CD4-positive, alpha-beta T cell (primary cell): ENCODE measurements around the gene NME4. TPM values are rescaled to one million over a fixed set of nuclear protein-coding genes. Genes with fewer than 3 reads are reported as not detected.

ENCODE experiments used
- ATAC-seq: fragments of 200-7000 bp; cut with Tn5 transposase; one replicate; pipeline ENCODE4 v1.10.0; 2022; ENCODE audit warnings: mild to moderate bottlenecking; ENCODE audit not compliant: poor library complexity
- CTCF ChIA-PET: fragments of 350-600 bp; sonication (Branson Sonifier 250); formaldehyde crosslinking; loops from one replicate; lab custom pipeline; 2021; ENCODE audit warnings: antibody characterized with exemption, inconsistent platforms; lab: Charles Lee
- POLR2A ChIA-PET: fragments of 350-600 bp; sonication (Branson Sonifier 250); formaldehyde crosslinking; loops from one replicate; lab custom pipeline; 2021; ENCODE audit warnings: antibody characterized with exemption, inconsistent platforms; lab: Charles Lee
- DNase-seq, 14 experiments: peaks; one replicate each; pipeline ENCODE4 v3.0.0-alpha.2; 2013 to 2020; ENCODE audit warnings: mixed read lengths in 2 of 14
- H3K27ac ChIP-seq, 2 donors: one replicate each; pipeline versions ENCODE4 v1.5.1 to v1.7.0; 2013; ENCODE audit warnings: low read length in 2 of 2, low read depth in 1 of 2, mild to moderate bottlenecking in 1 of 2
- H3K27me3 ChIP-seq, 2 experiments: 1 replicate in 1 of 2; 2 replicates in 1 of 2; pipeline versions ENCODE4 v1.6.1 to v1.7.0; 2013; ENCODE audit warnings: low read length in 2 of 2, control low read depth in 1 of 2, mild to moderate bottlenecking in 1 of 2, moderate library complexity in 1 of 2; ENCODE audit not compliant: insufficient read depth in 2 of 2, control insufficient read depth in 1 of 2
- H3K36me3 ChIP-seq: one replicate; pipeline ENCODE4 v1.6.1; 2013; ENCODE audit warnings: low read length, control low read depth; ENCODE audit not compliant: insufficient read depth
- H3K4me1 ChIP-seq: one replicate; pipeline ENCODE4 v1.6.1; 2013; ENCODE audit warnings: low read length, control low read depth; ENCODE audit not compliant: insufficient read depth
- H3K4me3 ChIP-seq: one replicate; pipeline ENCODE4 v1.5.1; 2013; ENCODE audit warnings: mild to moderate bottlenecking, low read length, moderate library complexity
- H3K9me3 ChIP-seq, 2 experiments: 1 replicate in 1 of 2; 2 replicates in 1 of 2; pipeline versions ENCODE4 v1.6.1 to v1.7.0; 2013; ENCODE audit warnings: low read length in 2 of 2, mild to moderate bottlenecking in 2 of 2, control low read depth in 1 of 2, moderate library complexity in 1 of 2; ENCODE audit not compliant: control insufficient read depth in 1 of 2, insufficient read depth in 1 of 2
- H3K27ac Mint-ChIP-seq: one replicate; pipeline ENCODE4 v1.8.0; 2020; ENCODE audit warnings: mixed read lengths
- H3K27me3 Mint-ChIP-seq: one replicate; pipeline ENCODE4 v1.8.0; 2021; ENCODE audit warnings: mixed read lengths
- H3K36me3 Mint-ChIP-seq: one replicate; pipeline ENCODE4 v1.8.0; 2021; ENCODE audit warnings: low read depth, mixed read lengths
- H3K4me1 Mint-ChIP-seq: one replicate; pipeline ENCODE4 v1.8.0; 2021; ENCODE audit warnings: low read depth, mixed read lengths
- H3K4me3 Mint-ChIP-seq: one replicate; pipeline ENCODE4 v1.8.0; 2020; ENCODE audit warnings: mild to moderate bottlenecking, mixed read lengths
- H3K9me3 Mint-ChIP-seq: one replicate; pipeline ENCODE4 v1.8.0; 2020; ENCODE audit warnings: mixed read lengths
- intact Hi-C, 2 experiments: fragments of 100-400 bp; cut with DNase I in 1 of 2; cut with micrococcal nuclease in 1 of 2; formaldehyde crosslinking; loops; one replicate each; pipeline versions ENCODE4 v1.15.1 to v1.9.0; 2023 to 2025; cut with DNase I, micrococcal nuclease
- total RNA-seq, 174 experiments: library from RNA in 2 of 174; stranded (reverse) in 2 of 174; gene quantifications; one replicate each; pipeline ENCODE4 v1.2.3 and lab custom pipeline; 2021 to 2026
- TF ChIP-seq, protein P1 (sequence below): fragments of 200-600 bp; IDR thresholded peaks from one replicate; pipeline ENCODE4 v1.8.0; 2022; ENCODE audit warnings: antibody characterized with exemption, mild to moderate bottlenecking

The NME4 gene
- total RNA-seq, 2 experiments from 2014 or later: 31.2 to 32.6 TPM

DNA sequence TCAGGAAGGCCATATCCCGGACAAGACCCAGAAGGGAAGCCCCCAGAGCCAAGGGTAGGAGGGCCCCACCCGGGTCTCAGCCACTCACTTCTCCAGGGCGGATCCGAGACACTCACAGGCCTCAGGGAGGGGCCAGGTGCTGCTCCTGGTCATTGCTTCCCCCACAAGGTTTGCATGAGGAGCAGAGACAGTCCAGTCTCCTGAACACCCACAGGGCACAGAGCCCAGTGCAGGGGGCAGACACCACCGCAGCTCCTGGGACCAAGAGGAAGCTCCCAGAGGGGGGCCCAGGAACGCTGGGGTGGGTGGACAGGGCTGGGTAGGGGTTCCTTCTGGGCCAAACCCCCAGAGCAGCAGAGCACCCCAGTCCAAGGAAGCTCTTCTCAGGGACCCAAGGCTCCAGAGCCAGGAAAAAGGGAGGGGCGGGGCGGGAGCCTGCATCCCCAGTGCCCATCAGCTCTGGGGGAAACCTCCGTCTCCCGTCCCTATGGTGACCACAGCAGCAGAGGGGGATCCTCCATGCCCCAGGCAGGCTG is 26.0 kb upstream of the NME4 start:
- ATAC-seq: no peak
- peak overlapping the region; percentile 83 for H3K27ac Mint-ChIP-seq
- no peaks in the 10 kb centered on the region for H3K27me3 Mint-ChIP-seq
- peak overlapping the region; percentile 23 to 60 for H3K27ac ChIP-seq
- peak overlapping the region; percentile 30 for H3K4me3 ChIP-seq
- H3K9me3 Mint-ChIP-seq: no peaks in the 10 kb centered on the region
- intact Hi-C loops: loop anchor here in 1 of 2 experiments (1.0 kb wide), 3 partner anchors 10 to 30 kb away; partner anchors contain the start of genes AXIN1, DECR2 and PGAP6
- H3K36me3 ChIP-seq: peaks cover 64% of the 10 kb centered on the region
- peak overlapping the region; percentile 95 for H3K4me3 Mint-ChIP-seq
- ChIA-PET POLR2A (interaction anchor here (0.6 to 2.3 kb wide), 9 partner anchors 9 to 136 kb away, joined by 3 to 60 read pairs (median 4); partner anchors contain the start of genes AXIN1, DECR2, PGAP6 and RAB11FIP3), CTCF (interaction anchor here (0.9 to 2.0 kb wide), 5 partner anchors 9 to 274 kb away, joined by 3 to 8 read pairs (median 4); partner anchors contain the start of genes DECR2 and FAM234A)
- peaks cover 17% of the 10 kb centered on the region for H3K4me1 Mint-ChIP-seq
- peak in 1 of 14 experiments; percentile 39 for DNase-seq
- peaks cover 38% of the 10 kb centered on the region for H3K36me3 Mint-ChIP-seq
- no peaks in the 10 kb centered on the region for H3K27me3 ChIP-seq
- TF ChIP-seq, protein P1, sequence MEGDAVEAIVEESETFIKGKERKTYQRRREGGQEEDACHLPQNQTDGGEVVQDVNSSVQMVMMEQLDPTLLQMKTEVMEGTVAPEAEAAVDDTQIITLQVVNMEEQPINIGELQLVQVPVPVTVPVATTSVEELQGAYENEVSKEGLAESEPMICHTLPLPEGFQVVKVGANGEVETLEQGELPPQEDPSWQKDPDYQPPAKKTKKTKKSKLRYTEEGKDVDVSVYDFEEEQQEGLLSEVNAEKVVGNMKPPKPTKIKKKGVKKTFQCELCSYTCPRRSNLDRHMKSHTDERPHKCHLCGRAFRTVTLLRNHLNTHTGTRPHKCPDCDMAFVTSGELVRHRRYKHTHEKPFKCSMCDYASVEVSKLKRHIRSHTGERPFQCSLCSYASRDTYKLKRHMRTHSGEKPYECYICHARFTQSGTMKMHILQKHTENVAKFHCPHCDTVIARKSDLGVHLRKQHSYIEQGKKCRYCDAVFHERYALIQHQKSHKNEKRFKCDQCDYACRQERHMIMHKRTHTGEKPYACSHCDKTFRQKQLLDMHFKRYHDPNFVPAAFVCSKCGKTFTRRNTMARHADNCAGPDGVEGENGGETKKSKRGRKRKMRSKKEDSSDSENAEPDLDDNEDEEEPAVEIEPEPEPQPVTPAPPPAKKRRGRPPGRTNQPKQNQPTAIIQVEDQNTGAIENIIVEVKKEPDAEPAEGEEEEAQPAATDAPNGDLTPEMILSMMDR: no peak
- peaks cover 0 to 8% of the 10 kb centered on the region in 2 experiments for H3K9me3 ChIP-seq
- H3K4me1 ChIP-seq: peaks cover 22% of the 10 kb centered on the region

DNA sequence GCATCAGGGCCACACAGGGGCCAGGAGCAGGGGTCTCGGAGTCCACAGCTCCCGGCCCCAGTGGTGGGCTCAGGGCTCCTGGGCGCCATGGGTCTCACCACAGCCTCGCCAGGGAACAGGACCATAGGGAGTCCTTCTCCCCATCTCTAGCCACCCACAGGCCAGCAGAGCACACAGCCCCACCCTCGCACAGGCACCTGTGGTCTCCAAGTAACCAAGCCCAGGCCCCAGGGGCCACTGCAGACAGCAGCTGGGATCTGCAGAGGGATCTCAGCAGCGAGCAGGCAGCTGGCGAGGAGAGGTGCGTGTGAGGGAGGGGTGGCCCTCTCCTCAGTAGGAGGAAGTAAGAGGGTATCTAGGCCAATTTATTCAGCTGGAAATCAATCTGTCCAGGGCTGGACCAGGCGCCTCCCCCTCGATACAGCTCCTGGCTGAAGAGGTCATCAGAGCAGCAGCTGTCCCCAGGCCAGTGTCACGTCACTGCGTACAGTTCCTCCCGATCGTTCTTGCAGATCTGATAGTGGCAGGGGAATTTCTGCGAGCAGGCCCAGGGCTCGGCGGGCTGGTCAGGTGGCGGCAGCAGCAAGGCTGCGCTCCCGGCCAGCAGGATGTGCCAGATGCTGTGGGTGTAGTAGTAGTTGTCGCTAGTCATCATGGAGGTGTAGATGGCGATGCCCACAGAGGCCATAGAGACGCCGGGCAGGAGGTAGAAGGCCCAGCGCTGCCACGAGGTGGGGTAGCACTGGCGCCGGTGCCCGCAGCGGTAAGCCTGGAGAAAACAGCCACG is 25.3 kb upstream of the NME4 start:
- POLR2A ChIA-PET: interaction anchor here (0.6 to 2.3 kb wide), 5 partner anchors 10 to 54 kb away, joined by 3 to 60 read pairs (median 7); partner anchors contain the start of genes AXIN1, DECR2, PGAP6 and RAB11FIP3
- Mint-ChIP-seq H3K27ac (peak overlapping the region; percentile 42), H3K4me1 (peaks cover 17% of the 10 kb centered on the region), H3K4me3 (peak overlapping the region; percentile 56), H3K36me3 (peaks cover 41% of the 10 kb centered on the region), H3K9me3 (no peaks in the 10 kb centered on the region), H3K27me3 (no peaks in the 10 kb centered on the region)
- intact Hi-C loops: no loop called here
- Histone ChIP-seq H3K4me1 (peaks cover 22% of the 10 kb centered on the region), H3K27ac (no peak overlapping the region), H3K9me3 (peaks cover 0 to 8% of the 10 kb centered on the region in 2 experiments), H3K27me3 (no peaks in the 10 kb centered on the region), H3K36me3 (peaks cover 66% of the 10 kb centered on the region), H3K4me3 (no peak overlapping the region)
- no peak for ATAC-seq
- peak in 1 of 14 experiments; percentile 36 for DNase-seq
- TF ChIP-seq, protein P1: no peak
- CTCF ChIA-PET: interaction anchor here (2.0 kb wide), 1 partner anchor 30 kb away, joined by 8 read pairs; the partner anchor contains the start of gene DECR2

DNA sequence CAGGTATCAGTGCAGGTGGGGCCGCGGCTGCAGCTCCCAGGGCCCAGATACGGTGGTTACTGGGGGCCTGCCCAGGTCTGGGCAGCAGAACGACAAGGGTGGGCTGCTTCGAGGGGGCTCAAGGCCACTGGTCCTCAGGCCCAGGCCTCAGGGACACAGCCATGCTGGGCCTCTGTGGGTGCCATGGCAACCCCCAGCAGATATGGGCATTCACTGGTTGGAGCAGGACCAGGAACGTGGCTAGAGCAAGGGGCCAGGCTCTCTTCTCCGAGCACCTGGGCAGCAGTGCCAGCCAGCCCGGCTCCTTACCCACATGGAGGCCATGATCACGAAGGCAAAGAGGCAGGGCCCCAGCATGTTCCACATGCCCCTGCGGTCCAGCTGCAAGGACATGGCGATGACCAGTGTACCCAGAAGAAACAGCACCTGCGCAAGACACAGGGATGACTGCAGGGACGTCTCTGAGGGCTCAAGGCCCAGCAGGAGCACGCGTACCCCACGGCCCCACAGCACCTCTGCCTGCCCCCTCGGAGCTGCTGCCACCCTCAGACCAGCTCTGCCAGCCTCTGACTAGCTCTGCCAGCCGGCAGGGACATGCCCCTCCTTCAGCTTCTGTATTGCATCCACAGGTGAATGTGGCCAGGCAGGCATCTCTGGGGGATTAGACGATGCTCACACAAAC is 24.6 kb upstream of the NME4 start:
- peaks cover 17% of the 10 kb centered on the region for H3K4me1 Mint-ChIP-seq
- Histone ChIP-seq H3K36me3 (peaks cover 66% of the 10 kb centered on the region), H3K27ac (no peak overlapping the region), H3K27me3 (no peaks in the 10 kb centered on the region), H3K4me1 (peaks cover 22% of the 10 kb centered on the region), H3K4me3 (no peak overlapping the region), H3K9me3 (peaks cover 0 to 8% of the 10 kb centered on the region in 2 experiments)
- DNase-seq (peak in 1 of 14 experiments; percentile 21), ATAC-seq (no peak)
- intact Hi-C loops: no loop called here
- H3K27me3 Mint-ChIP-seq: no peaks in the 10 kb centered on the region
- no peak overlapping the region for H3K4me3 Mint-ChIP-seq
- no peaks in the 10 kb centered on the region for H3K9me3 Mint-ChIP-seq
- peak overlapping the region; percentile 42 for H3K27ac Mint-ChIP-seq
- ChIA-PET CTCF (no interaction called here), POLR2A (interaction anchor here (0.5 to 2.3 kb wide), 2 partner anchors 9 to 14 kb away, joined by 3 to 60 read pairs; partner anchors contain the start of gene PGAP6)
- H3K36me3 Mint-ChIP-seq: peaks cover 35% of the 10 kb centered on the region
- TF ChIP-seq, protein P1: no peak
